Erythroblast (primary cell): ENCODE data around the gene DPM3.

ENCODE experiments used
- DNase-seq, 2 experiments: peaks; one replicate each; lab custom pipeline; 2025; lab: John Stamatoyannopoulos, UW
- GATA1 ChIP-seq: IDR thresholded peaks from 2 replicates; pipeline ENCODE4 v1.6.1; 2011; ENCODE audit warnings: low read depth, mild to moderate bottlenecking, control low read depth, low read length, moderate library complexity
- POLR2A ChIP-seq: IDR thresholded peaks from 2 replicates; pipeline ENCODE4 v1.6.1; 2011; ENCODE audit warnings: mild to moderate bottlenecking, low read length

Gene DPM3

DNA sequence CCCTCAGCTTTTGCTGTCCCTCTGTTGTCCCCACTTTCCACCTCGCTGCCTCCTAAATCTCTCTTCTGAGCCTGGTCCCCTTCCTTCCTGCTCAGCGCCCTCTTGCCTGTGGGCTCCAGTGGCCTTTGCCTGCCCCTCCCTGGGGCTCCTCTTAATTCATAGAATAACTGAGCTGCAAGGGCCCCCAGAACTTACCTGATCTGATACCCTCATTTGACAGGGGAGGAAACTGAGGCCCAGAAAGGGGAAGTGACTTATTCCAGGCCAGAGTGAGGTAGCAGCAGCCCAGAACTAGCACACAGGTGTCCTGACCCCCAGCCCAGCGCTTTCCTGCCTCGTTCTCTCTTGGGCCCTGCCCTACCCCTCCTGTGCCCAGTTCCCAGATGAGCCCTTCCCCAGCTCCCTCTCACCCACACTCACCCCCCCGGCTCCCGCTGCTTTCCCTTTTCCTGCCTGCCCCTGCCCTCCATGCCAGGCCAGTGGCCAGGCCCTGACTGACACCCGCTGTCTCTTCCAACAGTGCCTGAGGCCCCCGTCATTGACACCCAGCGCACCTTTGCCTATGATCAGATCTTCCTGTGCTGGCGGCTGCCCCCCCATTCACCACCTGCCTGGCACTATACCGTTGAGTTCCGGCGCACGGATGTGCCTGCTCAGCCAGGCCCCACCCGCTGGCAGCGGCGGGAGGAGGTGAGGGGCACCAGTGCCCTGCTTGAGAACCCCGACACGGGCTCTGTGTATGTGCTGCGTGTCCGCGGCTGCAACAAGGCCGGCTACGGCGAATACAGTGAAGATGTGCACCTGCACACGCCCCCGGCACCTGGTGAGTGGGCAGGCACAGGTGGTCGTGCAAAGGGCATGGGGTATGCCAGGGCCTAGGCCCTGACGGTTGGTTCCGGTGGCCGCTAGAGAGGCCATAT, 39.0 kb upstream of the DPM3 start:
- TF ChIP-seq POLR2A: no peak
- TF ChIP-seq GATA1: no peak
- DNase-seq: no peak

- DNase-seq: no peak
- TF ChIP-seq GATA1: no peak
- TF ChIP-seq POLR2A: no peak
Observed at GRCh38 chr1:155178441-155179111, 38.2 kb upstream of the DPM3 start.

DNA sequence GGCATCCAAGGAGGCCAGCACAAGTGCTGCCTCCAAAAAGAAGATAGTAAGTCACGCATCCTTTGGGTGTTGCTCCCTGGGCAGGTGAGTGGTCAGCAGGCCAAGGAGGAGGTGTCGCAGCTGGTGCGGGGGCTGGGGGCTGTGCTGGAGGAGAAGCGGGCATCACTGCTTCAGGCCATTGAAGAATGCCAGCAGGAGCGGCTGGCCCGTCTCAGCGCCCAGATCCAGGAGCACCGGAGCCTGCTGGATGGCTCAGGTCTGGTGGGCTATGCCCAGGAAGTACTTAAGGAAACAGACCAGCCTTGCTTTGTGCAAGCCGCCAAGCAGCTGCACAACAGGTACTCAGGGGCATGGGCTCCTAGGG, 37.6 kb upstream of the DPM3 start:
- no peak for DNase-seq
- no peak for TF ChIP-seq POLR2A
- TF ChIP-seq GATA1: no peak

GRCh38 chr1:155177192-155177917, 37.0 kb upstream of the DPM3 start:
- no peak for TF ChIP-seq GATA1

GRCh38 chr1:155176544-155177071, 36.3 kb upstream of the DPM3 start:
- peak; percentile 79 to 91 for DNase-seq
- TF ChIP-seq GATA1 (no peak), POLR2A (no peak)

More at GRCh38 chr1:155177192-155177917, 37.0 kb upstream of the DPM3 start:
- DNase-seq: no peak

DNA sequence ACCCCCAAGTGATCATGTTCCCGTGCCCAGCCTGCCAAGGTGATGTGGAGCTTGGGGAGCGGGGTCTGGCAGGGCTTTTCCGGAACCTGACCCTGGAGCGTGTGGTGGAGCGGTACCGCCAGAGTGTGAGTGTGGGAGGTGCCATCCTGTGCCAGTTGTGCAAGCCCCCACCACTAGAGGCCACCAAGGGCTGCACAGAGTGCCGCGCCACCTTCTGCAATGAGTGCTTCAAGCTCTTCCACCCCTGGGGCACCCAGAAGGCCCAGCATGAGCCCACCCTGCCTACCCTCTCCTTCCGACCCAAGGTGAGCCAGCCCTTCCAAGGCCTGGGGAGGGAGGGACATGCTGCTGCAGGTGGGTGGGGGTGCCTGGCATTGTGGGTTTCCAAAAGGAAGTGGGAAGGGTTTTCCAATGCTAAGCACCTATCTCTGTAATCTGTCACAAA, 35.6 kb upstream of the DPM3 start:
- no peak for TF ChIP-seq POLR2A
- DNase-seq: peak in 1 of 2 experiments; percentile 31

GRCh38 chr1:155175281-155175926, 35.1 kb upstream of the DPM3 start:
- no peak for DNase-seq
- TF ChIP-seq GATA1 (no peak), POLR2A (no peak)

DNA sequence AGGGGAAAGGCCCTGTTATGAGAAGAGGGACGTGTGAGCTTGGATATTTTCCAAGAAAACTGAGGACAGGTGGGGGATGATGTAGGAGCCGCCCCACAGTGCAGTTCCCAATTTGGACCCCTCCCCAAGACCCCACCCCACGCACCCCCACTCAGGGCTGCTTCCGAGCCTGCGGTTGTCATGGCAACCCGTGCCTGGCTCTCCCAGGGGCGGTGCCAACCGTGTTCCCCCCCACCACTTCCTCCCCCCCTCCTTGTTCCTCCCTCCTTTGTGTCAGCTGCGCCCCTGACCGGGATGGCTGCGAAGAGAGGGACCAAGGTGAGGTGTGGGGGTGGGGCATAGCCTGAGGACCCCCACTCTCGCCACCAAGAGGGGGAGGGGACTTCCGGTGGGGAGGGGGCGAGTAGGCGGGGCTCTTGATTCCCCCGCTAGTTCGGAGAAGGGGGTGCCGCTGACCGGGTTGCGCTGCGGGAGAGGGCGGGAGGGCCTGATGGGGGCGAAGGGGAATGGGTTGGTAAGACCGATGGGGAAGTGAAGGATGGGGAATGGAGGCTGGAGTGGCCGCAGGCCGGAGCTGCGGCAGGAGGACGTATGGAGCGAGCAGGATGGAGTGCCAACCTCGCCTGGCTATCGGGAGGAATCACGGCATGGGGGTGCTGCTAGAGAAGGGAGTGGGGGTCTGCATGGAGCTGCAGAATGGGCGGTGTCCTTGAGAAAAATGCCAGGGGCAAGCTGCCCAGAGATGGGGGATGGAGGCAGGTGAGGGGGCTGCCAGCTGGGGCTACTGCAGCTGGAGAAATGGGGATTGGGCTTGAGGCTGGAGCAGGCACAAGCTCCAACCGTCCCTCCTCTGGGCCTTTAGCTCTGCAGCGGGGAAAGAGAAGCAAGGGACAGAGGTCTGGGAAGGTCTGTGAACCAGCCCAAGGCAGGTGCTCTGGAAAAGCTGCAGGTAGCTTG, 34.3 kb upstream of the DPM3 start:
- TF ChIP-seq GATA1: no peak
- no peak for TF ChIP-seq POLR2A
- DNase-seq: no peak

DNA sequence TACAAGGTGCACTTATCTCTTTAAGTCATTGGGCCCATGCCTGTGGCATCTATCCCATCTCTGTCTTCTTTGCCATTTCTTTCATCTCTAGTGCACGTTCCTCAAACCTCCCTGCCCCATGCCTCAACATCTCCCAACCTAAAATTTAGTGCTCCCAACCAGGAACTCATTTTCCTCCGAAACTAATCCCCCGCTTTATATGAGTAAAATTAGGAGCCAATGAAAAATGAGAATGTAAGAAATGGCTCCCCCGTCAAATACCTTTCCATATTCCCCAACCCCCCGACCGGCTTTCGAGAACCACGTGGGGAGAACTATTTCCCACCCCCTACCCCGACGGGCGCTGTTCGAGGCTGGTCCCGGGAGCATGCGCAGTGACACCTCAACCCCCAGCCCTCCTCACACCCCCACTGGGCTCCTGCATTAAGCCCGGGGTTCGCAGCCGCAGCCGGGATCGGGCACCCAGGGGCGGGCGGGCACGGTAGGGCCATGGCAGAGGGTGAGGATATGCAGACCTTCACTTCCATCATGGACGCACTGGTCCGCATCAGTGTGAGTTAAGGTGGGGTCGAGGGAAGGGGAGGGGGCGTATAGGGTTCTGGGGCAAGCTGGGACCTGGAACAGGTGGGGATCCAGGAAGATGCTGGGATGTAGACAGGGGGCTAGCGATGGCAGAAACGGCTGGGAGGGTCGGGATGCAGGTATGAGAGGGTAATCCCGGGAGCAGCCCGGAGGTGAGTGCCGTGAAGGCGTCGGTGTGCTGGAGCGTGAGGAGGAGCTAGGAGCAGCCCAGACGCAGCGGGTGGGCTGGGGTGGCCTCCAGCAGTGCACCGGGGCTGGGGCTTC, 33.4 kb upstream of the DPM3 start, which contains the start of gene TRIM46:
Gene TRIM46, plus strand, starts transcription at position 372 of the 846 bp plus-strand sequence. Its CDS starts 118 bp downstream, at position 490.
- TF ChIP-seq GATA1 (no peak), POLR2A (no peak)
- peak; percentile 51 to 61 for DNase-seq

DNA sequence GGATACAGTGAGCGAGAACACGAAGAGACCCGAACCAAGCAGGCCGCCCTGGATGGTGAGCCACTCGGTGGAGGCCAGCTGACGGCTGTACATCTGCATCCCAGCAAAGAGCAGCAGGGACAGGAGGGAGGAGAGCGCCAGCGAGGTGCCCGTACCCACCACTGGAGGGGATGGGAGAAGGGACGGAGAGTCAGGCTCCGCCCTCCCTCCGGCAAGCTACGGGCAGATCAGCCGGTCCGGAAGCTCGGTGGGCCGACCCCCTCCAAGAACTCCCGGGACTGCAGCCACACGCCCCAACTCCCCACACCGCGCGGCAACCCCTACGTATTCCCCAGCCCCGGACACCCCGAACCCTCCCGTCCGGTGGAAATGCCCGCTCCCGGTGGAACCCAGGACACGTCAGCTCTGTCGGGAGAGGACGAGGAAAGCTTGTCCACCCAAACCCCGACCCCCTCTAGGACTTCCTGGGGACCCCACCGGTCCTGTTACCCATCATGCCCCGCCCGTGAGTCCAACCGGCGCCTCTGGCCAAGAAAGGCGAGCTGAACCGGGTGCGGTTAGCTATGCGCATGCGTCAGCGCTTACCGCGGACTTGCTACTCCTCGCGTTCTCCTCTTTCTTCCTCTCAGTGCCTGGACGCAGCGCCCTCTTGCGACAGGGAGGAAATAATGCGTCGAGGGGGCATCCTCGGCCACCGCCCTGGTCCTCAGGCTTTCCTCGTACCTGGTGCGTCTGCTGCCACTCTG, 32.6 kb upstream of the DPM3 start, which contains the start of gene KRTCAP2:
Gene KRTCAP2, minus strand, starts transcription at position 573 of the 746 bp plus-strand sequence. Its CDS starts 80 bp downstream, at position 493.
- peak; percentile 97 to 98 for DNase-seq
- peak; percentile 92 for TF ChIP-seq POLR2A
- TF ChIP-seq GATA1: no peak
